ENCODE measurements around the gene LHFPL6.
A peak's percentile ranks its signal among the peaks of the same experiment; 100 is the strongest.

Gene LHFPL6

GRCh38 chr13:39602614-39603366 lies at the start of gene LHFPL6:
TSS of gene LHFPL6 (minus strand) at chr13:39603193.
- in situ Hi-C loops (cut with HindIII; ENCODE audit: low pct_ligation_motif_present, low pct_unique_long_range_greater_than_20kb, low sequenced_read_pairs): loop anchor here (25.0 kb wide), 1 partner anchor 190 kb away; no protein-coding TSS in a partner anchor
- peak; percentile 75 for DNase-seq

- in situ Hi-C loops (cut with HindIII; ENCODE audit: low pct_ligation_motif_present, low pct_unique_long_range_greater_than_20kb, low sequenced_read_pairs): no loop called here
Measured at GRCh38 chr13:39646122-39646521, 43.1 kb upstream of the LHFPL6 start.

GRCh38 chr13:39641645-39642044 lies 38.7 kb upstream of the LHFPL6 start:
- DNase-seq: no peak
- in situ Hi-C loops (cut with HindIII; ENCODE audit: low pct_ligation_motif_present, low pct_unique_long_range_greater_than_20kb, low sequenced_read_pairs): no loop called here

More at GRCh38 chr13:39646122-39646521, 43.1 kb upstream of the LHFPL6 start:
- DNase-seq: no peak

- in situ Hi-C loops (cut with HindIII; ENCODE audit: low pct_ligation_motif_present, low pct_unique_long_range_greater_than_20kb, low sequenced_read_pairs): no loop called here
- DNase-seq: no peak
Measured at GRCh38 chr13:39637890-39638289, 34.9 kb upstream of the LHFPL6 start.

DNA sequence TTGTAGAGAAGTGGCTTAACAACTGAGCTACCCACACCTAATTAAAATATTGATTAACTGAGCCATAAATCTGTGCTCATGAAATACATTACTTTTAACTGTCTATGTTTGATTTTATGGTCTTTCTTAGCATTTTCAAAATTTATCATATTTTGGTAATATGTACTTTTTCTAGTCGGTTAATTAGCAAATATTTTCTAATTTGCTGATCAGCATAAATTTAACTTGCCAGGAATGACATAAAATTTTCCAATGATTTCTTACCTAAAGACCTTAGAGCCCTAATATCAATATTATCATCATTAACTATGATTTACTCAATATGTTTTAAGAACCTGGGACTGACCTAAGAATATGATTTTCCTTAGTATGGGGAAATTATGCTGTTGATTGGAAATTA lies 32.6 kb upstream of the LHFPL6 start:
- no peak for DNase-seq
- in situ Hi-C loops (cut with HindIII; ENCODE audit: low pct_ligation_motif_present, low pct_unique_long_range_greater_than_20kb, low sequenced_read_pairs): no loop called here

- no peak for DNase-seq
- in situ Hi-C loops (cut with HindIII; ENCODE audit: low pct_ligation_motif_present, low pct_unique_long_range_greater_than_20kb, low sequenced_read_pairs): no loop called here
Measured at GRCh38 chr13:39632994-39633393, 30.0 kb upstream of the LHFPL6 start.

- no peak for DNase-seq
- in situ Hi-C loops (cut with HindIII; ENCODE audit: low pct_ligation_motif_present, low pct_unique_long_range_greater_than_20kb, low sequenced_read_pairs): no loop called here
Measured at GRCh38 chr13:39631307-39631706, 28.3 kb upstream of the LHFPL6 start.

DNA sequence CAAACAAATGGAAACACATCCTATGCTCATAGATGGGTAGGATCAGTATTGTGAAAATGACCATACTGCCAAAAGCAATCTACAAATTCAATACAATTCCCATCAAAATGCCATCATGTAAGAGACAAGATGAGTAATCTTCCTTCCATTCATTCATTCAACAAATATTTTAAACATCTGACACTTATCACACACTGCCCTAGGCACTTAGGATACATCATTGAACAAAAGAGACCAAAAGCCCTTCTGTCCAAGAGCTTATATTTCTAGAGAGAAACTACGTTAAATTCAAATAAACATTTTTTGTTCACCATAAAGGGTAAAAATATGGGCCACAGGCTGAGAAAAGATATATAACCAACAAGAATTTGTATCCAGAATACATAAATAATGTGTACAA lies 20.5 kb upstream of the LHFPL6 start:
- DNase-seq: no peak
- in situ Hi-C loops (cut with HindIII; ENCODE audit: low pct_ligation_motif_present, low pct_unique_long_range_greater_than_20kb, low sequenced_read_pairs): loop anchor here (25.0 kb wide), 1 partner anchor 211 kb away; no protein-coding TSS in a partner anchor

DNA sequence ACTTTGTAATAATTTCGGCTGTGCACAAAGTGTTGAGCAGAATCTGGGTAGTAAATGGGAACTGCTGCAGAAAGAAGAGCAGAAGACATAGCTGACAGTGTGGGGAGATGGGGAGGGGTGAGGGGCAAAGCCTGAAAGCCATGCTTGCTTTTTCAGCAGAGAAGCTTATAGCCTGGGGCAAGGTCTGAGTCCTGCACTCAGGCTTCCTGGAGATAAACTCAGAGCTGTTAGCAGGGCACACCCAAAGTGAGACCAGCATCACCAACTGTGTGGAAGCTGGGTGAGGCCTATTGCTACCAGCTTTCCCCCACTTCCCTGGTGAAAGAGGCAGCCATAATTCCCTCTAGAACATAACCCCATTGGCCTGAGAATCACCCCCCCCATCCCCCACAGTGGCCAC lies 15.6 kb upstream of the LHFPL6 start:
- in situ Hi-C loops (cut with HindIII; ENCODE audit: low pct_ligation_motif_present, low pct_unique_long_range_greater_than_20kb, low sequenced_read_pairs): loop anchor here (25.0 kb wide), 1 partner anchor 206 kb away; no protein-coding TSS in a partner anchor
- no peak for DNase-seq

- DNase-seq: peak; percentile 65
- in situ Hi-C loops (cut with HindIII; ENCODE audit: low pct_ligation_motif_present, low pct_unique_long_range_greater_than_20kb, low sequenced_read_pairs): loop anchor here (25.0 kb wide), 1 partner anchor 204 kb away; no protein-coding TSS in a partner anchor
Measured at GRCh38 chr13:39616087-39616694, 13.2 kb upstream of the LHFPL6 start.

- in situ Hi-C loops (cut with HindIII; ENCODE audit: low pct_ligation_motif_present, low pct_unique_long_range_greater_than_20kb, low sequenced_read_pairs): loop anchor here (25.0 kb wide), 1 partner anchor 200 kb away; no protein-coding TSS in a partner anchor
- peak; percentile 66 for DNase-seq
Measured at GRCh38 chr13:39612023-39612637, 9.1 kb upstream of the LHFPL6 start.

GRCh38 chr13:39607876-39608275 lies 4.9 kb upstream of the LHFPL6 start:
- in situ Hi-C loops (cut with HindIII; ENCODE audit: low pct_ligation_motif_present, low pct_unique_long_range_greater_than_20kb, low sequenced_read_pairs): loop anchor here (25.0 kb wide), 1 partner anchor 196 kb away; no protein-coding TSS in a partner anchor
- no peak for DNase-seq

GRCh38 chr13:39605677-39606320 lies 2.8 kb upstream of the LHFPL6 start:
- in situ Hi-C loops (cut with HindIII; ENCODE audit: low pct_ligation_motif_present, low pct_unique_long_range_greater_than_20kb, low sequenced_read_pairs): loop anchor here (25.0 kb wide), 1 partner anchor 193 kb away; no protein-coding TSS in a partner anchor
- no peak for DNase-seq

DNA sequence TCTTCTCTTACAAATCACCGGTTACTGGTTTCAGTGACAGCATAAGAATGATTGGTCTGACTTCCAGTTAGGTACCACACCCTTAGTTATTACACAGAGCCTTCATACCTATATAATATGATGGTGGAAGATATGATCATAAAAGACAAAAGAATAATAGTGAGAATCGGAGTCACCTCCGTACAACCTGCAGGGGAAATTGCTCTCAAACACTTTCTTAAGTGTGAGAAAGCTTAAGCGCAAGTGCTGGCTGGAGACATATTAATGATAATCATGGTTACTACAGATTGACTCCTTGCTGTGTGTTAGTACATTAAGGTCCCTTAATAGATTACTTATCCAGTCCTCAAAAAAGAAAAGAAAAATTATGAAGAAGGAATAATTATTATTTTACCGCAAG lies 1.8 kb upstream of the LHFPL6 start:
- in situ Hi-C loops (cut with HindIII; ENCODE audit: low pct_ligation_motif_present, low pct_unique_long_range_greater_than_20kb, low sequenced_read_pairs): loop anchor here (25.0 kb wide), 1 partner anchor 192 kb away; no protein-coding TSS in a partner anchor
- DNase-seq: no peak

- in situ Hi-C loops (cut with HindIII; ENCODE audit: low pct_ligation_motif_present, low pct_unique_long_range_greater_than_20kb, low sequenced_read_pairs): loop anchor here (25.0 kb wide), 1 partner anchor 191 kb away; no protein-coding TSS in a partner anchor
- peak; percentile 41 for DNase-seq
Measured at GRCh38 chr13:39603424-39603947, 493 bp upstream of the LHFPL6 start.

DNA sequence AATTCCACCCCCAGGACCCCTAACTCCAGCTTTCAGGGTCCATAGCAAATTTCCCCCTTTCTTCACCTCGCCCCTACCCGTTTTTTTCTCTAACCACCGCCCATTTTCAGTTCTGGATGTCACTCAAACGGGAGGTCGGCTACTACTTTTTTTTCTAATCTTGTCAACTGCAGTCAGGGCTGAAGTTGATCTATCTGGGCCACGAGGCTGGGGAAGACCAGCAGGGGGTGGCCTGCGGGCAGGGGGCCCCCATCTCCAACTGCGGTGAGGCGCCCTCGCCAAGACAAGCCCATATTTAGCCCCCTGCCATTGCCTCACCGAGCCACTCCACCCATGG lies 748 bp downstream of the LHFPL6 start:
- in situ Hi-C loops (cut with HindIII; ENCODE audit: low pct_ligation_motif_present, low pct_unique_long_range_greater_than_20kb, low sequenced_read_pairs): loop anchor here (25.0 kb wide), 1 partner anchor 190 kb away; no protein-coding TSS in a partner anchor
- DNase-seq: no peak

DNA sequence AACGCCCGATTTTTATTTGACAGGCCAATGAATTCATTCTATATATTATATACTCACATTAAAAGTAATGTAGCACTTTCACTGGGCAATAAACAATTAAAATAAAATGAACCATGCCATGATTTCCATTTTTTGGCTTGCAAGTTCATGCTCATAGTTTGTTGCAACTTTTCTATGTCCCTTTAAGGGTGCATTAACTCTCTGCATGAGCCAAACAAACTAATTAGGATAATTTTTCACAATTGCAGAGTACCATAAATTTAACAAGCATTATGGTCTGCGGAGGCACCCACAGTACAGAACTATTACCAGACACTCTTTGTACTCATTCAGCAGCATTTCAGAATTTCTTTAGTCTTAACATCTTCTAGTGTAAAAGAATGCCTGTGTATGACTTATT lies 1.4 kb downstream of the LHFPL6 start:
- in situ Hi-C loops (cut with HindIII; ENCODE audit: low pct_ligation_motif_present, low pct_unique_long_range_greater_than_20kb, low sequenced_read_pairs): loop anchor here (25.0 kb wide), 1 partner anchor 189 kb away; no protein-coding TSS in a partner anchor
- no peak for DNase-seq

DNA sequence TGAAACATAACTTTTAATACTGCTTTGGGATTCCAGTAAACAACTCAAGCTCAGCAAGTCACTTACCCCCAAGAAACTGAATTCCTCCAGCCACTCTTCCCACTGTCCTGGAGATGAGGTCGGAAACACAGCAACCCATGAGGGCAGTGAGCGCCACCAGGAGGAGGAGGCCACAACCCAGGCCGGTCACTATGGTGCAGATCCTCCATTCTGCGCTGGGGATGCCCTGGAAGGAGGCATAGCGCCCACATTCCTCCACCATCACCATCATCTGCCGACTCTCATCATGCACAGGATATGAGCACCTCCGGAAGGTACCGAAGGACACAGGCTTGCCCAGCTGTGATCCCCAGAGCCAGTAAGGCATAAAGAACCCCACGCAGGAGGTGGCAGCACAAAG lies 2.2 kb downstream of the LHFPL6 start:
- peak; percentile 24 for DNase-seq

More for the DNA sequence above, 2.2 kb downstream of the LHFPL6 start:
- in situ Hi-C loops (cut with HindIII; ENCODE audit: low pct_ligation_motif_present, low pct_unique_long_range_greater_than_20kb, low sequenced_read_pairs): loop anchor here (25.0 kb wide), 1 partner anchor 188 kb away; no protein-coding TSS in a partner anchor
